H1 (cell line): ENCODE results near the gene ASCL5. TPM values are rescaled to one million over a fixed set of nuclear protein-coding genes. Genes with fewer than 3 reads are reported as not detected.

Experiments
- CTCF ChIA-PET: fragments of 300-600 bp; sonication (Branson Sonifier 250); formaldehyde crosslinking; loops from one replicate; lab custom pipeline; 2021; ENCODE audit not compliant: partially characterized antibody; lab: Charles Lee
- POLR2A ChIA-PET: fragments of 300-600 bp; sonication (Branson Sonifier 250); formaldehyde crosslinking; loops from one replicate; lab custom pipeline; 2021; ENCODE audit warnings: inconsistent platforms; ENCODE audit not compliant: partially characterized antibody; lab: Charles Lee
- DNase-seq, 2 experiments: peaks; one replicate each; pipeline versions ENCODE4 v3.0.0 to v3.0.0-alpha.2; 2010 to 2022; ENCODE audit warnings: low spot score in 2 of 2, low read depth in 1 of 2, mixed read lengths in 1 of 2
- FAIRE-seq: peaks from 2 replicates; lab custom pipeline; 2011; peaks lifted over from hg19 to GRCh38; lab: Jason Lieb, UNC
- H2AFZ ChIP-seq: 2 replicates; pipeline ENCODE4 v1.8.1; 2012; ENCODE audit warnings: low read length, inconsistent platforms
- H2AK5ac ChIP-seq: 2 replicates; pipeline ENCODE4 v1.6.1; 2013; ENCODE audit warnings: low read depth, low read length
- H2BK120ac ChIP-seq: replicated peaks from 2 replicates; pipeline ENCODE3; 2013; ENCODE audit warnings: low read depth, low read length, inconsistent platforms
- H2BK12ac ChIP-seq: 2 replicates; pipeline ENCODE4 v1.6.1; 2013; ENCODE audit warnings: low read depth, low read length
- H2BK15ac ChIP-seq: 2 replicates; pipeline ENCODE4 v1.6.1; 2013; ENCODE audit warnings: low read length
- H2BK20ac ChIP-seq: 2 replicates; pipeline ENCODE4 v1.6.1; 2013; ENCODE audit warnings: low read length
- H2BK5ac ChIP-seq: 2 replicates; pipeline ENCODE4 v1.6.1; 2013; ENCODE audit warnings: low read depth, low read length
- H3K14ac ChIP-seq: 2 replicates; pipeline ENCODE4 v1.6.1; 2013; ENCODE audit warnings: inconsistent platforms; ENCODE audit not compliant: insufficient read length
- H3K18ac ChIP-seq: 2 replicates; pipeline ENCODE4 v1.6.1; 2013; ENCODE audit warnings: low read length; ENCODE audit errors: extremely low read depth
- H3K23ac ChIP-seq: 2 replicates; pipeline ENCODE4 v1.6.1; 2013; ENCODE audit warnings: inconsistent platforms; ENCODE audit not compliant: insufficient read length
- H3K23me2 ChIP-seq: 2 replicates; pipeline ENCODE4 v1.6.1; 2013; ENCODE audit warnings: low read depth, low read length
- H3K27ac ChIP-seq: 2 replicates; pipeline ENCODE4 v1.6.1; 2011; ENCODE audit warnings: low read depth, low read length, inconsistent platforms
- H3K27me3 ChIP-seq, 4 experiments: replicated peaks in 1 of 4; 1 replicate in 1 of 4; 2 replicates in 3 of 4; pipeline versions ENCODE4 v1.6.1 to v1.8.1; 2011 to 2013; ENCODE audit warnings: low read length in 3 of 4, mild to moderate bottlenecking in 3 of 4, inconsistent platforms in 2 of 4, mixed read lengths in 2 of 4, moderate library complexity in 1 of 4; ENCODE audit not compliant: control insufficient read depth in 3 of 4, insufficient read depth in 3 of 4; ENCODE audit errors: extremely low read depth in 1 of 4
- H3K36me3 ChIP-seq, 4 experiments: 2 replicates each; pipeline versions ENCODE4 v1.6.1 to v1.8.1; 2011 to 2013; ENCODE audit warnings: mild to moderate bottlenecking in 4 of 4, low read length in 3 of 4, moderate library complexity in 2 of 4, control low read depth in 1 of 4, inconsistent platforms in 1 of 4; ENCODE audit not compliant: insufficient read depth in 4 of 4, control insufficient read depth in 2 of 4
- H3K4ac ChIP-seq: replicated peaks from 2 replicates; pipeline ENCODE3; 2013; ENCODE audit warnings: low read length, low read depth, mixed read lengths, inconsistent platforms; ENCODE audit not compliant: insufficient read length
- H3K4me1 ChIP-seq, 4 experiments: replicated peaks in 1 of 4; 1 replicate in 1 of 4; 2 replicates in 3 of 4; pipeline versions ENCODE4 v1.6.1 to v1.8.1; 2011 to 2013; ENCODE audit warnings: low read length in 3 of 4, inconsistent platforms in 2 of 4, mixed read lengths in 1 of 4; ENCODE audit not compliant: insufficient read depth in 4 of 4, control insufficient read depth in 3 of 4
- H3K4me2 ChIP-seq, 2 experiments: 2 replicates each; pipeline versions ENCODE4 v1.6.1 to v1.8.1; 2011 to 2013; ENCODE audit warnings: low read depth in 2 of 2, low read length in 2 of 2, control low read depth in 1 of 2, inconsistent platforms in 1 of 2, mild to moderate bottlenecking in 1 of 2; ENCODE audit not compliant: insufficient read depth in 1 of 2
- H3K4me3 ChIP-seq, 4 experiments: fragments of 200-600, 300-600 bp in 1 of 4; sonication (generic), shearing (Covaris generic), sonication (Bioruptor Twin) in 1 of 4; 2 replicates each; pipeline versions ENCODE4 v1.5.1 to v1.8.1; 2011 to 2016; ENCODE audit warnings: low read length in 4 of 4, low read depth in 3 of 4, control low read depth in 2 of 4, inconsistent platforms in 2 of 4, mild to moderate bottlenecking in 2 of 4, mixed read lengths in 1 of 4, moderate library complexity in 1 of 4; ENCODE audit not compliant: insufficient read depth in 2 of 4; ENCODE audit errors: extremely low read depth in 1 of 4
- H3K56ac ChIP-seq: replicated peaks from 2 replicates; pipeline ENCODE3; 2013; ENCODE audit warnings: low read depth, mild to moderate bottlenecking, mixed read lengths, low read length, inconsistent platforms; ENCODE audit not compliant: insufficient read length
- H3K79me1 ChIP-seq: 2 replicates; pipeline ENCODE4 v1.6.1; 2013; ENCODE audit warnings: low read depth, low read length, control low read depth
- H3K79me2 ChIP-seq, 2 experiments: 2 replicates each; pipeline versions ENCODE4 v1.6.1 to v1.8.1; 2012 to 2013; ENCODE audit warnings: low read length in 2 of 2, mild to moderate bottlenecking in 2 of 2, inconsistent platforms in 1 of 2; ENCODE audit not compliant: insufficient read depth in 2 of 2, control insufficient read depth in 1 of 2
- H3K9ac ChIP-seq, 4 experiments: replicated peaks in 1 of 4; 1 replicate in 1 of 4; 2 replicates in 3 of 4; pipeline versions ENCODE4 v1.6.1 to v1.8.1; 2011 to 2013; ENCODE audit warnings: low read depth in 3 of 4, low read length in 3 of 4, control low read depth in 2 of 4, mild to moderate bottlenecking in 2 of 4, moderate library complexity in 2 of 4, inconsistent platforms in 1 of 4; ENCODE audit errors: extremely low read depth in 1 of 4
- H3K9me3 ChIP-seq, 2 experiments: 2 replicates each; pipeline versions ENCODE4 v1.6.1 to v1.8.1; 2012 to 2013; ENCODE audit warnings: mild to moderate bottlenecking in 2 of 2, moderate library complexity in 2 of 2, control low read depth in 1 of 2, inconsistent platforms in 1 of 2, low read depth in 1 of 2, low read length in 1 of 2, mixed read lengths in 1 of 2; ENCODE audit not compliant: insufficient read depth in 2 of 2
- H4K20me1 ChIP-seq, 2 experiments: replicated peaks in 1 of 2; 2 replicates each; pipeline versions ENCODE3 to v1.8.1; 2011 to 2013; ENCODE audit warnings: inconsistent platforms in 2 of 2, low read length in 2 of 2, mild to moderate bottlenecking in 1 of 2; ENCODE audit not compliant: insufficient read depth in 2 of 2, control insufficient read depth in 1 of 2
- H4K5ac ChIP-seq: 2 replicates; pipeline ENCODE4 v1.6.1; 2013; ENCODE audit warnings: low read length, low read depth, mixed read lengths, inconsistent platforms; ENCODE audit not compliant: insufficient read length
- H4K8ac ChIP-seq: 2 replicates; pipeline ENCODE4 v1.8.0; 2013; ENCODE audit warnings: mild to moderate bottlenecking, moderate library complexity, low read length, inconsistent platforms; ENCODE audit not compliant: insufficient read depth; ENCODE audit errors: extremely low read depth
- H4K91ac ChIP-seq: replicated peaks from 2 replicates; pipeline ENCODE3; 2013; ENCODE audit warnings: low read length, mixed read lengths, inconsistent platforms; ENCODE audit not compliant: insufficient read length
- BRCA1 ChIP-seq: IDR thresholded peaks from 2 replicates; pipeline ENCODE4 v1.6.1; 2012; ENCODE audit warnings: low read depth, low read length, improper control_type of control experiment
- CREB1 ChIP-seq: IDR thresholded peaks from 2 replicates; pipeline ENCODE4 v1.6.1; 2012; ENCODE audit warnings: inconsistent platforms
- EP300 ChIP-seq, 2 experiments: IDR thresholded peaks; 1 replicate in 1 of 2; 2 replicates in 1 of 2; pipeline ENCODE4 v1.6.1; 2011 to 2012; ENCODE audit warnings: low read depth in 2 of 2, low read length in 2 of 2, mild to moderate bottlenecking in 2 of 2, borderline replicate concordance in 1 of 2, inconsistent platforms in 1 of 2, moderate library complexity in 1 of 2
- HDAC6 ChIP-seq: IDR thresholded peaks from one replicate; pipeline ENCODE4 v1.7.1; 2012; ENCODE audit warnings: low read depth, mild to moderate bottlenecking, inconsistent platforms, low read length, moderate library complexity
- JUN ChIP-seq: IDR thresholded peaks from 2 replicates; pipeline ENCODE4 v1.6.1; 2011; ENCODE audit warnings: low read depth, mild to moderate bottlenecking, improper control_type of control experiment, low read length
- NANOG ChIP-seq: IDR thresholded peaks from 2 replicates; pipeline ENCODE4 v1.6.1; 2011; ENCODE audit warnings: low read length, low read depth, mild to moderate bottlenecking, inconsistent platforms; ENCODE audit not compliant: insufficient read depth, poor library complexity, severe bottlenecking
- PHF8 ChIP-seq: fragments of 200-600 bp; sonication (generic); conservative IDR thresholded peaks from 2 replicates; pipeline ENCODE4 v1.7.1; 2012; ENCODE audit warnings: low read depth, mild to moderate bottlenecking, inconsistent platforms, low read length, moderate library complexity
- RFX5 ChIP-seq: IDR thresholded peaks from 2 replicates; pipeline ENCODE4 v1.6.1; 2011; ENCODE audit warnings: low read depth, low read length, improper control_type of control experiment, borderline replicate concordance
- RXRA ChIP-seq: IDR thresholded peaks from 2 replicates; pipeline ENCODE4 v1.6.1; 2011; ENCODE audit warnings: low read depth, mild to moderate bottlenecking, low read length, moderate library complexity; ENCODE audit not compliant: insufficient read depth
- SRF ChIP-seq: IDR thresholded peaks from 2 replicates; pipeline ENCODE4 v1.6.1; 2011; ENCODE audit warnings: mild to moderate bottlenecking, low read depth, low read length, moderate library complexity
- TCF12 ChIP-seq: IDR thresholded peaks from 2 replicates; pipeline ENCODE4 v1.6.1; 2011; ENCODE audit warnings: low read depth, mild to moderate bottlenecking, low read length
- WGBS, 2 experiments: shearing (Covaris generic) in 1 of 2; methylation state at CpG; one replicate each; pipeline versions ENCODE4 v1.1.6 to v1.1.7; 2013 to 2015; ENCODE audit warnings: low lambda C conversion rate in 2 of 2, mixed read lengths in 2 of 2, inconsistent platforms in 1 of 2, low coverage in 1 of 2, missing lambda C conversion rate in 1 of 2; ENCODE audit not compliant: insufficient replicate concordance in 2 of 2, insufficient coverage in 1 of 2, insufficient read length in 1 of 2; ENCODE audit errors: extremely low coverage in 1 of 2, missing lambda C conversion rate in 1 of 2; 5-methylcytosine and 5-hydroxymethylcytosine counted together
- polyA plus RNA-seq, 7 experiments: library from polyadenylated mRNA; depleted of rRNA in 3 of 7; stranded (reverse) in 5 of 7; unstranded in 2 of 7; fragments of >200 nt in 5 of 7; fragments of 200-250 nt in 2 of 7; gene quantifications; 1 replicate in 5 of 7; 2 replicates in 1 of 7; 4 replicates in 1 of 7; pipeline versions ENCODE4 v1.2.1 to v1.2.3, GENCODE V29; 2011 to 2013; ENCODE audit warnings: missing spikeins in 2 of 7, mixed read lengths in 2 of 7
- total RNA-seq: library from RNA; stranded (reverse); fragmentation: NEBNext Ultra II Directional; extraction: Animal tissue kit (Norgen Biotek cat#: 25700); gene quantifications from 2 replicates; pipeline ENCODE4 v1.2.1, GENCODE V29; 2021
- TF ChIP-seq, protein P1 (sequence below), 3 experiments: IDR thresholded peaks; 1 replicate in 2 of 3; 2 replicates in 1 of 3; pipeline versions ENCODE4 v1.5.1 to v1.6.1; 2011; ENCODE audit warnings: low read length in 3 of 3, mild to moderate bottlenecking in 3 of 3, inconsistent platforms in 2 of 3, low read depth in 1 of 3, moderate library complexity in 1 of 3; ENCODE audit not compliant: insufficient read depth in 1 of 3; ENCODE audit errors: control extremely low read depth in 1 of 3

The ASCL5 gene
- total and polyA plus RNA-seq, 2 of the 8 experiments (the other 6 are each of a cell fraction or from before 2014, with no cell fraction given), result 0.29 to 0.41 TPM

GRCh38 chr1:201077116-201077515 lies 49.9 kb downstream of the ASCL5 start:
- Histone ChIP-seq H3K18ac (no peak overlapping the region), H3K79me1 (no peaks in the 10 kb centered on the region), H3K9ac (no peak overlapping the region), H3K4ac (no peak overlapping the region), H2AK5ac (no peak overlapping the region), H3K27me3 (no peaks in the 10 kb centered on the region), H4K91ac (no peak overlapping the region), H3K14ac (no peak overlapping the region), H2BK5ac (no peak overlapping the region), H2BK15ac (no peak overlapping the region), H3K23ac (no peak overlapping the region), H3K4me2 (no peak overlapping the region), H3K79me2 (no peaks in the 10 kb centered on the region), H4K20me1 (no peaks in the 10 kb centered on the region), H2BK120ac (no peak overlapping the region), H3K9me3 (no peaks in the 10 kb centered on the region), H3K4me1 (no peaks in the 10 kb centered on the region), H3K23me2 (no peaks in the 10 kb centered on the region), H2AFZ (no peak overlapping the region), H4K5ac (no peak overlapping the region), H3K36me3 (no peaks in the 10 kb centered on the region), H4K8ac (no peak overlapping the region), H2BK20ac (no peak overlapping the region), H3K56ac (no peak overlapping the region), H3K27ac (no peak overlapping the region), H2BK12ac (no peak overlapping the region), H3K4me3 (no peak overlapping the region)
- POLR2A ChIA-PET, result no interaction called here
- WGBS, 2 experiments, result 84% methylated on average over 7 of the region's 7 CpGs; no CpG with 5 or more reads in 1 of the 2 experiments
- CTCF ChIA-PET, result interaction anchor here (0.8 to 3.6 kb wide), 7 partner anchors 8 to 97 kb away, joined by 3 to 25 read pairs (median 4); no protein-coding TSS in a partner anchor
- DNase-seq (no peak), FAIRE-seq (no peak)
- TF ChIP-seq BRCA1 (no peak), PHF8 (no peak), NANOG (no peak), JUN (no peak), TCF12 (no peak), HDAC6 (no peak), CREB1 (no peak), EP300 (IDR thresholded peaks at IDR 0.05; ENCODE audit: borderline replicate concordance in 1 of 2, low read depth in 2 of 2, low read length in 2 of 2) (no peak), SRF (no peak), RFX5 (no peak), RXRA (no peak)
- TF ChIP-seq, protein P1, sequence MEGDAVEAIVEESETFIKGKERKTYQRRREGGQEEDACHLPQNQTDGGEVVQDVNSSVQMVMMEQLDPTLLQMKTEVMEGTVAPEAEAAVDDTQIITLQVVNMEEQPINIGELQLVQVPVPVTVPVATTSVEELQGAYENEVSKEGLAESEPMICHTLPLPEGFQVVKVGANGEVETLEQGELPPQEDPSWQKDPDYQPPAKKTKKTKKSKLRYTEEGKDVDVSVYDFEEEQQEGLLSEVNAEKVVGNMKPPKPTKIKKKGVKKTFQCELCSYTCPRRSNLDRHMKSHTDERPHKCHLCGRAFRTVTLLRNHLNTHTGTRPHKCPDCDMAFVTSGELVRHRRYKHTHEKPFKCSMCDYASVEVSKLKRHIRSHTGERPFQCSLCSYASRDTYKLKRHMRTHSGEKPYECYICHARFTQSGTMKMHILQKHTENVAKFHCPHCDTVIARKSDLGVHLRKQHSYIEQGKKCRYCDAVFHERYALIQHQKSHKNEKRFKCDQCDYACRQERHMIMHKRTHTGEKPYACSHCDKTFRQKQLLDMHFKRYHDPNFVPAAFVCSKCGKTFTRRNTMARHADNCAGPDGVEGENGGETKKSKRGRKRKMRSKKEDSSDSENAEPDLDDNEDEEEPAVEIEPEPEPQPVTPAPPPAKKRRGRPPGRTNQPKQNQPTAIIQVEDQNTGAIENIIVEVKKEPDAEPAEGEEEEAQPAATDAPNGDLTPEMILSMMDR (IDR thresholded peaks at IDR 0.05; ENCODE audit: control extremely low read depth in 1 of 3, insufficient read depth in 1 of 3, low read depth in 1 of 3, low read length in 3 of 3), result no peak
